Stimulated activated CD4-positive, alpha-beta T cell treated with anti-CD3 and anti-CD28 coated beads, Interleukin-15, amount 100 ng/mL, for 1 hour (primary cell): ENCODE measurements around the gene ITPR2.
"Not testable (repeated sequence)": the region's sequence is repeated elsewhere in the genome, so short reads cannot be mapped to it uniquely, and the experiment has no call there.

Experiments
- DNase-seq, 2 donors: peaks; one replicate each; pipeline ENCODE4 v3.0.0-alpha.2; 2020; ENCODE audit warnings: low read depth in 1 of 2, low spot score in 1 of 2

Gene ITPR2

GRCh38 chr12:26680727-26681455 is 152.1 kb downstream of the ITPR2 start:
- no peak for DNase-seq

GRCh38 chr12:26678697-26679660 is 154.0 kb downstream of the ITPR2 start:
- no peak for DNase-seq

GRCh38 chr12:26671487-26671886 is 161.5 kb downstream of the ITPR2 start:
- not testable (repeated sequence) for DNase-seq

- no peak for DNase-seq
These were observed 164.1 kb downstream of the ITPR2 start for GRCh38 chr12:26668847-26669246.

GRCh38 chr12:26668230-26668629 is 164.8 kb downstream of the ITPR2 start:
- no peak for DNase-seq

- no peak for DNase-seq
These were observed 166.7 kb downstream of the ITPR2 start for GRCh38 chr12:26666286-26666685.

- DNase-seq = no peak
These were observed 171.6 kb downstream of the ITPR2 start for GRCh38 chr12:26661399-26661798.

GRCh38 chr12:26659930-26660329 is 173.1 kb downstream of the ITPR2 start:
- DNase-seq = no peak

GRCh38 chr12:26658991-26659390 is 174.0 kb downstream of the ITPR2 start:
- no peak for DNase-seq

GRCh38 chr12:26654623-26655022 is 178.4 kb downstream of the ITPR2 start:
- no peak for DNase-seq

GRCh38 chr12:26651566-26652188 is 181.3 kb downstream of the ITPR2 start:
- no peak for DNase-seq

GRCh38 chr12:26651036-26651435 is 182.0 kb downstream of the ITPR2 start:
- DNase-seq = no peak

GRCh38 chr12:26648999-26649398 is 184.0 kb downstream of the ITPR2 start:
- DNase-seq = no peak

- DNase-seq = no peak
These were observed 184.4 kb downstream of the ITPR2 start for GRCh38 chr12:26648584-26648983.

- DNase-seq = no peak
These were observed 184.9 kb downstream of the ITPR2 start for GRCh38 chr12:26648066-26648465.

- DNase-seq = no peak
These were observed 185.9 kb downstream of the ITPR2 start for GRCh38 chr12:26647088-26647487.

GRCh38 chr12:26646571-26646970 is 186.4 kb downstream of the ITPR2 start:
- no peak for DNase-seq

- DNase-seq = not testable (repeated sequence)
These were observed 188.6 kb downstream of the ITPR2 start for GRCh38 chr12:26644376-26644775.

- no peak for DNase-seq
These were observed 189.3 kb downstream of the ITPR2 start for GRCh38 chr12:26643532-26644315.

GRCh38 chr12:26642361-26642760 is 190.6 kb downstream of the ITPR2 start:
- no peak for DNase-seq
